Mesenchymal stem cell (in vitro differentiated cells and primary cell): Measurements from ENCODE around the gene DPYD.

Source experiments
- DNase-seq: peaks from one replicate; pipeline ENCODE4 v3.0.0-alpha.2; 2013
- H2AFZ ChIP-seq: one replicate; pipeline ENCODE4 v1.6.1; 2013; ENCODE audit warnings: low read depth, mild to moderate bottlenecking, control low read depth, inconsistent platforms, low read length, moderate library complexity
- H2AK5ac ChIP-seq: 2 replicates; pipeline ENCODE4 v1.6.1; 2013; ENCODE audit warnings: low read length, moderate library complexity, mild to moderate bottlenecking, inconsistent platforms; ENCODE audit not compliant: severe bottlenecking
- H2BK120ac ChIP-seq: one replicate; pipeline ENCODE4 v1.6.1; 2013; ENCODE audit warnings: low read depth, mild to moderate bottlenecking, inconsistent platforms, low read length, moderate library complexity
- H2BK12ac ChIP-seq, 2 experiments: one replicate each; pipeline ENCODE4 v1.6.1; 2013; ENCODE audit warnings: inconsistent platforms in 2 of 2, low read length in 2 of 2, mild to moderate bottlenecking in 2 of 2, moderate library complexity in 2 of 2, control low read depth in 1 of 2
- H2BK15ac ChIP-seq: one replicate; pipeline ENCODE4 v1.6.1; 2013; ENCODE audit warnings: mild to moderate bottlenecking, low read depth, inconsistent platforms; ENCODE audit not compliant: poor library complexity, severe bottlenecking
- H2BK5ac ChIP-seq: 2 replicates; pipeline ENCODE4 v1.6.1; 2013; ENCODE audit warnings: low read depth, mild to moderate bottlenecking, low read length, control low read depth, inconsistent platforms; ENCODE audit not compliant: poor library complexity, severe bottlenecking
- H3K14ac ChIP-seq, 2 experiments: one replicate each; pipeline ENCODE4 v1.6.1; 2013; ENCODE audit warnings: inconsistent platforms in 2 of 2, low read length in 2 of 2, control low read depth in 1 of 2, mild to moderate bottlenecking in 1 of 2, moderate library complexity in 1 of 2
- H3K18ac ChIP-seq, 2 experiments: one replicate each; pipeline ENCODE4 v1.6.1; 2013; ENCODE audit warnings: inconsistent platforms in 2 of 2, low read length in 2 of 2, control low read depth in 1 of 2, low read depth in 1 of 2, mild to moderate bottlenecking in 1 of 2
- H3K23ac ChIP-seq, 2 experiments: one replicate each; pipeline ENCODE4 v1.6.1; 2013; ENCODE audit warnings: inconsistent platforms in 2 of 2, low read length in 2 of 2, mild to moderate bottlenecking in 2 of 2, moderate library complexity in 2 of 2, control low read depth in 1 of 2
- H3K27ac ChIP-seq: 2 replicates; pipeline ENCODE4 v1.5.1; 2013; ENCODE audit warnings: mild to moderate bottlenecking, moderate library complexity, low read length, control low read depth, inconsistent platforms; ENCODE audit not compliant: poor library complexity, severe bottlenecking
- H3K27me3 ChIP-seq, 2 experiments: 2 replicates each; pipeline versions ENCODE4 v1.6.1 to v1.7.0; 2013; ENCODE audit warnings: low read length in 2 of 2, mild to moderate bottlenecking in 2 of 2, moderate library complexity in 2 of 2, control low read depth in 1 of 2, inconsistent platforms in 1 of 2; ENCODE audit not compliant: control insufficient read depth in 1 of 2, insufficient read depth in 1 of 2
- H3K36me3 ChIP-seq, 2 experiments: 2 replicates each; pipeline versions ENCODE4 v1.6.1 to v1.7.0; 2013; ENCODE audit warnings: low read length in 2 of 2, control low read depth in 1 of 2, inconsistent platforms in 1 of 2, low read depth in 1 of 2, mild to moderate bottlenecking in 1 of 2; ENCODE audit not compliant: insufficient read depth in 2 of 2, control insufficient read depth in 1 of 2
- H3K4ac ChIP-seq, 2 experiments: one replicate each; pipeline ENCODE4 v1.6.1; 2013; ENCODE audit warnings: inconsistent platforms in 2 of 2, low read length in 2 of 2, mild to moderate bottlenecking in 2 of 2, moderate library complexity in 2 of 2, control low read depth in 1 of 2, low read depth in 1 of 2
- H3K4me1 ChIP-seq: 2 replicates; pipeline ENCODE4 v1.6.1; 2013; ENCODE audit warnings: low read depth, low read length, control low read depth; ENCODE audit not compliant: control insufficient read depth, insufficient read depth
- H3K4me2 ChIP-seq: 2 replicates; pipeline ENCODE4 v1.6.1; 2013; ENCODE audit warnings: low read length, mild to moderate bottlenecking, inconsistent platforms; ENCODE audit not compliant: poor library complexity, severe bottlenecking
- H3K4me3 ChIP-seq, 2 experiments: 2 replicates each; pipeline versions ENCODE4 v1.5.1 to v1.7.0; 2013; ENCODE audit warnings: low read length in 2 of 2, mild to moderate bottlenecking in 2 of 2, control low read depth in 1 of 2, low read depth in 1 of 2; ENCODE audit not compliant: insufficient read depth in 1 of 2
- H3K79me1 ChIP-seq: replicated peaks from 2 replicates; pipeline ENCODE4 v1.6.1; 2013; ENCODE audit warnings: mild to moderate bottlenecking, control low read depth, low read length, inconsistent platforms; ENCODE audit not compliant: poor library complexity, severe bottlenecking
- H3K9ac ChIP-seq: 2 replicates; pipeline ENCODE4 v1.7.0; 2013; ENCODE audit warnings: mild to moderate bottlenecking, low read length, moderate library complexity
- H3K9me3 ChIP-seq: 2 replicates; pipeline ENCODE4 v1.7.0; 2013; ENCODE audit warnings: mild to moderate bottlenecking, low read length; ENCODE audit not compliant: control insufficient read depth
- H4K8ac ChIP-seq: one replicate; pipeline ENCODE4 v1.6.1; 2013; ENCODE audit warnings: inconsistent platforms, mild to moderate bottlenecking, low read length, moderate library complexity
- H4K91ac ChIP-seq: one replicate; pipeline ENCODE4 v1.6.1; 2013; ENCODE audit warnings: mild to moderate bottlenecking, low read length, inconsistent platforms
- WGBS: methylation state at CpG from one replicate; pipeline ENCODE4 v1.1.7; 2013; ENCODE audit warnings: mixed read lengths; 5-methylcytosine and 5-hydroxymethylcytosine counted together

Gene DPYD

GRCh38 chr1:97533358-97533757 is 387.5 kb downstream of the DPYD start:
- Histone ChIP-seq H3K79me1 (no peaks in the 10 kb centered on the region), H2BK120ac (no peak overlapping the region), H2AFZ (no peak overlapping the region), H3K27me3 (no peaks in the 10 kb centered on the region), H3K4me1 (no peaks in the 10 kb centered on the region), H3K14ac (no peak overlapping the region), H4K91ac (no peak overlapping the region), H3K36me3 (no peaks in the 10 kb centered on the region), H3K4me2 (no peak overlapping the region), H3K4me3 (no peak overlapping the region), H3K9ac (no peak overlapping the region), H3K27ac (no peak overlapping the region), H3K4ac (no peak overlapping the region), H2BK12ac (no peak overlapping the region), H3K9me3 (no peaks in the 10 kb centered on the region), H2BK5ac (no peak overlapping the region), H3K23ac (no peak overlapping the region), H3K18ac (no peak overlapping the region), H2AK5ac (no peak overlapping the region), H4K8ac (no peak overlapping the region), H2BK15ac (no peak overlapping the region)
- 82% methylated on average over 2 of the region's 2 CpGs for WGBS
- DNase-seq, result no peak

GRCh38 chr1:97529600-97529999 is 391.2 kb downstream of the DPYD start:
- no peaks in the 10 kb centered on the region for H3K27me3 ChIP-seq
- no peak overlapping the region for H3K4ac ChIP-seq
- no peak overlapping the region for H3K4me3 ChIP-seq
- H2BK12ac ChIP-seq, result no peak overlapping the region
- no peak overlapping the region for H3K14ac ChIP-seq
- H2AFZ ChIP-seq, result no peak overlapping the region
- H3K4me1 ChIP-seq, result no peaks in the 10 kb centered on the region
- H3K23ac ChIP-seq, result no peak overlapping the region
- H2BK5ac ChIP-seq, result no peak overlapping the region
- H2BK15ac ChIP-seq, result no peak overlapping the region
- no peak overlapping the region for H3K9ac ChIP-seq
- H3K4me2 ChIP-seq, result no peak overlapping the region
- WGBS, result 64% methylated on average over 1 of the region's 1 CpG
- no peaks in the 10 kb centered on the region for H3K9me3 ChIP-seq
- H2BK120ac ChIP-seq, result no peak overlapping the region
- no peak overlapping the region for H4K91ac ChIP-seq
- DNase-seq, result no peak
- H4K8ac ChIP-seq, result no peak overlapping the region
- H3K79me1 ChIP-seq, result no peaks in the 10 kb centered on the region
- H3K18ac ChIP-seq, result no peak overlapping the region
- H2AK5ac ChIP-seq, result no peak overlapping the region
- H3K36me3 ChIP-seq, result no peaks in the 10 kb centered on the region
- no peak overlapping the region for H3K27ac ChIP-seq

GRCh38 chr1:97524211-97524610 is 396.6 kb downstream of the DPYD start:
- Histone ChIP-seq H2BK120ac (no peak overlapping the region), H3K23ac (no peak overlapping the region), H3K27me3 (no peaks in the 10 kb centered on the region), H2BK5ac (no peak overlapping the region), H3K18ac (no peak overlapping the region), H3K4me2 (no peak overlapping the region), H2AK5ac (no peak overlapping the region), H3K9ac (no peak overlapping the region), H3K9me3 (no peaks in the 10 kb centered on the region), H3K79me1 (no peaks in the 10 kb centered on the region), H4K8ac (no peak overlapping the region), H3K27ac (no peak overlapping the region), H3K4me3 (no peak overlapping the region), H2AFZ (no peak overlapping the region), H2BK15ac (no peak overlapping the region), H3K14ac (no peak overlapping the region), H2BK12ac (no peak overlapping the region), H3K4me1 (no peaks in the 10 kb centered on the region), H3K36me3 (no peaks in the 10 kb centered on the region), H3K4ac (no peak overlapping the region), H4K91ac (no peak overlapping the region)
- WGBS, result 86% methylated on average over 4 of the region's 4 CpGs
- DNase-seq, result no peak

- Histone ChIP-seq H3K4me2 (no peak overlapping the region), H2AK5ac (no peak overlapping the region), H3K4me1 (no peaks in the 10 kb centered on the region), H3K36me3 (peaks cover 0 to 2% of the 10 kb centered on the region in 2 experiments), H3K14ac (no peak overlapping the region), H3K79me1 (no peaks in the 10 kb centered on the region), H3K9me3 (no peaks in the 10 kb centered on the region), H2BK15ac (no peak overlapping the region), H3K4me3 (no peak overlapping the region), H3K27ac (no peak overlapping the region), H2BK12ac (no peak overlapping the region), H3K4ac (no peak overlapping the region), H2BK5ac (no peak overlapping the region), H2BK120ac (no peak overlapping the region), H3K23ac (no peak overlapping the region), H3K18ac (no peak overlapping the region), H4K91ac (no peak overlapping the region), H3K27me3 (no peaks in the 10 kb centered on the region), H4K8ac (no peak overlapping the region), H3K9ac (no peak overlapping the region), H2AFZ (no peak overlapping the region)
- no peak for DNase-seq
- no CpG with 5 or more reads among the region's 2 CpGs for WGBS
These were observed 404.2 kb downstream of the DPYD start for GRCh38 chr1:97516588-97516987.
